HepG2 (cell line): ENCODE measurements around the gene ADD2.

ENCODE experiments used
- BRD4 ChIP-seq: sonication (generic); formaldehyde crosslinking; IDR thresholded peaks from 2 replicates; pipeline ENCODE4 v1.4.0; 2020; ENCODE audit warnings: missing genetic modification reagents
- POLR2A ChIP-seq, 2 experiments: IDR thresholded peaks; 2 replicates each; pipeline ENCODE4 v1.6.1; 2011; ENCODE audit warnings: low read depth in 2 of 2, low read length in 2 of 2, mild to moderate bottlenecking in 1 of 2, moderate library complexity in 1 of 2; ENCODE audit not compliant: insufficient read depth in 1 of 2
- RBFOX2 ChIP-seq: fragments of 200-400 bp; formaldehyde crosslinking; IDR thresholded peaks from 2 replicates; pipeline ENCODE4 v1.6.1; 2017; ENCODE audit warnings: low read depth, mild to moderate bottlenecking, low read length
- TRIM24 ChIP-seq: sonication (generic); formaldehyde crosslinking; IDR thresholded peaks from 2 replicates; pipeline ENCODE4 v1.8.0; 2022; ENCODE audit warnings: mild to moderate bottlenecking, missing genetic modification reagents
- ZNF550 ChIP-seq: sonication (generic); formaldehyde crosslinking; IDR thresholded peaks from 2 replicates; pipeline ENCODE4 v1.4.0; 2020; ENCODE audit warnings: mild to moderate bottlenecking, missing genetic modification reagents, borderline replicate concordance
- TF ChIP-seq, protein P1 (sequence below): sonication (generic); formaldehyde crosslinking; IDR thresholded peaks from 2 replicates; pipeline ENCODE4 v1.5.0; 2020; ENCODE audit warnings: mild to moderate bottlenecking, missing genetic modification reagents, moderate library complexity
- TF ChIP-seq, protein P2 (sequence below): IDR thresholded peaks from 2 replicates; pipeline ENCODE4 v1.6.1; 2016

DNA sequence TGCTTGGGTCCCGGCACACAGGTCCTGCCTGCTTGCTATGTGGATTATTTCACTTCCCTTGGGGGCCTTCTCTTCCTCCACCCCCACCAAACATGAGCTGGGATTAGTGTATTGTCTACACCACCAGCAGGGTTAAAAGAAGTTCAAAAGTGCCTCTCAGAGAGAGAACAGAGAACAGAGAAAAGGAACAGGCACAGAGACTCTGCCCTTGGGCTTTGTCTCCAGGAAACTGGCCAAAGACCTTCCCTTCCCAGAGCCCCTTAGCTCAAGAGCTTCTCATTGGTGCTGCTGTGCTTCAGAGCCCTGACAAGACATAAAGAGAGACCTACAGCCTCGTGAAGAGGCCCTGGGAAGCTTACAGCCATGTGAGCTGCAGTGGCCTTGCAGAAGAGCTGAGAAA is 29.5 kb upstream of the ADD2 start:
- no peak for TF ChIP-seq POLR2A (IDR thresholded peaks at IDR 0.05; ENCODE audit: insufficient read depth in 1 of 2, low read depth in 2 of 2, low read length in 2 of 2)
- TF ChIP-seq TRIM24 (CRISPR knock-in tag) = no peak
- no peak for TF ChIP-seq ZNF550 (CRISPR knock-in tag)
- TF ChIP-seq, protein P1, sequence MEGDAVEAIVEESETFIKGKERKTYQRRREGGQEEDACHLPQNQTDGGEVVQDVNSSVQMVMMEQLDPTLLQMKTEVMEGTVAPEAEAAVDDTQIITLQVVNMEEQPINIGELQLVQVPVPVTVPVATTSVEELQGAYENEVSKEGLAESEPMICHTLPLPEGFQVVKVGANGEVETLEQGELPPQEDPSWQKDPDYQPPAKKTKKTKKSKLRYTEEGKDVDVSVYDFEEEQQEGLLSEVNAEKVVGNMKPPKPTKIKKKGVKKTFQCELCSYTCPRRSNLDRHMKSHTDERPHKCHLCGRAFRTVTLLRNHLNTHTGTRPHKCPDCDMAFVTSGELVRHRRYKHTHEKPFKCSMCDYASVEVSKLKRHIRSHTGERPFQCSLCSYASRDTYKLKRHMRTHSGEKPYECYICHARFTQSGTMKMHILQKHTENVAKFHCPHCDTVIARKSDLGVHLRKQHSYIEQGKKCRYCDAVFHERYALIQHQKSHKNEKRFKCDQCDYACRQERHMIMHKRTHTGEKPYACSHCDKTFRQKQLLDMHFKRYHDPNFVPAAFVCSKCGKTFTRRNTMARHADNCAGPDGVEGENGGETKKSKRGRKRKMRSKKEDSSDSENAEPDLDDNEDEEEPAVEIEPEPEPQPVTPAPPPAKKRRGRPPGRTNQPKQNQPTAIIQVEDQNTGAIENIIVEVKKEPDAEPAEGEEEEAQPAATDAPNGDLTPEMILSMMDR = no peak
- no peak for TF ChIP-seq BRD4 (CRISPR knock-in tag)
- no peak for TF ChIP-seq RBFOX2
- TF ChIP-seq, protein P2, sequence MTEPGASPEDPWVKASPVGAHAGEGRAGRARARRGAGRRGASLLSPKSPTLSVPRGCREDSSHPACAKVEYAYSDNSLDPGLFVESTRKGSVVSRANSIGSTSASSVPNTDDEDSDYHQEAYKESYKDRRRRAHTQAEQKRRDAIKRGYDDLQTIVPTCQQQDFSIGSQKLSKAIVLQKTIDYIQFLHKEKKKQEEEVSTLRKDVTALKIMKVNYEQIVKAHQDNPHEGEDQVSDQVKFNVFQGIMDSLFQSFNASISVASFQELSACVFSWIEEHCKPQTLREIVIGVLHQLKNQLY (CRISPR knock-in tag) = no peak
